Fibroblast of lung (primary cell): ENCODE results near the gene IL19.

Source experiments
- EZH2 ChIP-seq: IDR thresholded peaks from 2 replicates; pipeline ENCODE4 v1.5.1; 2012; ENCODE audit warnings: low read length, control low read depth, mild to moderate bottlenecking; ENCODE audit errors: missing control alignments
- TF ChIP-seq, protein P1 (sequence below), 2 donors: IDR thresholded peaks in 1 of 2; conservative IDR thresholded peaks in 1 of 2; 1 replicate in 1 of 2; 2 replicates in 1 of 2; pipeline ENCODE4 v1.5.1; 2011 to 2012; ENCODE audit warnings: low read length in 2 of 2, control low read depth in 1 of 2, inconsistent platforms in 1 of 2, low read depth in 1 of 2, mild to moderate bottlenecking in 1 of 2

GRCh38 chr1:206802401-206802800, 31.8 kb downstream of the IL19 start:
- TF ChIP-seq, protein P1, sequence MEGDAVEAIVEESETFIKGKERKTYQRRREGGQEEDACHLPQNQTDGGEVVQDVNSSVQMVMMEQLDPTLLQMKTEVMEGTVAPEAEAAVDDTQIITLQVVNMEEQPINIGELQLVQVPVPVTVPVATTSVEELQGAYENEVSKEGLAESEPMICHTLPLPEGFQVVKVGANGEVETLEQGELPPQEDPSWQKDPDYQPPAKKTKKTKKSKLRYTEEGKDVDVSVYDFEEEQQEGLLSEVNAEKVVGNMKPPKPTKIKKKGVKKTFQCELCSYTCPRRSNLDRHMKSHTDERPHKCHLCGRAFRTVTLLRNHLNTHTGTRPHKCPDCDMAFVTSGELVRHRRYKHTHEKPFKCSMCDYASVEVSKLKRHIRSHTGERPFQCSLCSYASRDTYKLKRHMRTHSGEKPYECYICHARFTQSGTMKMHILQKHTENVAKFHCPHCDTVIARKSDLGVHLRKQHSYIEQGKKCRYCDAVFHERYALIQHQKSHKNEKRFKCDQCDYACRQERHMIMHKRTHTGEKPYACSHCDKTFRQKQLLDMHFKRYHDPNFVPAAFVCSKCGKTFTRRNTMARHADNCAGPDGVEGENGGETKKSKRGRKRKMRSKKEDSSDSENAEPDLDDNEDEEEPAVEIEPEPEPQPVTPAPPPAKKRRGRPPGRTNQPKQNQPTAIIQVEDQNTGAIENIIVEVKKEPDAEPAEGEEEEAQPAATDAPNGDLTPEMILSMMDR (conservative IDR thresholded peaks at IDR 0.05 in 1 of 2, IDR thresholded peaks at IDR 0.05 in 1 of 2; ENCODE audit: low read depth in 1 of 2, low read length in 2 of 2), result no peak
- no peak for TF ChIP-seq EZH2
